Ovary (tissue), 3 donors: ENCODE measurements around the gene NDUFAF4.

ENCODE experiments used
- EP300 ChIP-seq: sonication (generic); formaldehyde crosslinking; IDR thresholded peaks from one replicate; pipeline ENCODE4 v1.6.1; 2017; ENCODE audit warnings: antibody characterized with exemption
- TF ChIP-seq, protein P1 (sequence below), 3 donors: fragments of 450-650 bp in 2 of 3; fragments of 200-600 bp in 1 of 3; IDR thresholded peaks; one replicate each; pipeline versions ENCODE4 v1.5.1 to v1.8.0; 2016 to 2022; ENCODE audit warnings: antibody characterized with exemption in 3 of 3, mild to moderate bottlenecking in 1 of 3
- donor health status: DM: no; HTN: no; CAD: no.

- TF ChIP-seq, protein P1, sequence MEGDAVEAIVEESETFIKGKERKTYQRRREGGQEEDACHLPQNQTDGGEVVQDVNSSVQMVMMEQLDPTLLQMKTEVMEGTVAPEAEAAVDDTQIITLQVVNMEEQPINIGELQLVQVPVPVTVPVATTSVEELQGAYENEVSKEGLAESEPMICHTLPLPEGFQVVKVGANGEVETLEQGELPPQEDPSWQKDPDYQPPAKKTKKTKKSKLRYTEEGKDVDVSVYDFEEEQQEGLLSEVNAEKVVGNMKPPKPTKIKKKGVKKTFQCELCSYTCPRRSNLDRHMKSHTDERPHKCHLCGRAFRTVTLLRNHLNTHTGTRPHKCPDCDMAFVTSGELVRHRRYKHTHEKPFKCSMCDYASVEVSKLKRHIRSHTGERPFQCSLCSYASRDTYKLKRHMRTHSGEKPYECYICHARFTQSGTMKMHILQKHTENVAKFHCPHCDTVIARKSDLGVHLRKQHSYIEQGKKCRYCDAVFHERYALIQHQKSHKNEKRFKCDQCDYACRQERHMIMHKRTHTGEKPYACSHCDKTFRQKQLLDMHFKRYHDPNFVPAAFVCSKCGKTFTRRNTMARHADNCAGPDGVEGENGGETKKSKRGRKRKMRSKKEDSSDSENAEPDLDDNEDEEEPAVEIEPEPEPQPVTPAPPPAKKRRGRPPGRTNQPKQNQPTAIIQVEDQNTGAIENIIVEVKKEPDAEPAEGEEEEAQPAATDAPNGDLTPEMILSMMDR (IDR thresholded peaks at IDR 0.05) = no peak
- no peak for TF ChIP-seq EP300
Measured at GRCh38 chr6:96849615-96850014, 48.1 kb downstream of the NDUFAF4 start.
